K562 (cell line): ENCODE data around the gene PTGER2. TPM values are rescaled to one million over a fixed set of nuclear protein-coding genes. Genes with fewer than 3 reads are reported as not detected.

ENCODE experiments used
- ATAC-seq: fragments of 200-7000 bp; cut with Tn5 transposase; 3 replicates; pipeline ENCODE4 v1.9.1; 2020; ENCODE audit warnings: moderate library complexity
- BruUV-seq: library from RNA; stranded (reverse); fragments of 400-500 nt; replicated peaks from 2 replicates; lab custom pipeline; 2021; lab: Mats Ljungman, UMichigan
- CTCF ChIA-PET: fragments of 300-600 bp; formaldehyde crosslinking; extraction: SDS; loops from one replicate; lab custom pipeline; 2021; ENCODE audit warnings: low intra/inter-chr PET ratio; lab: Yijun Ruan, JAX
- POLR2A ChIA-PET: fragments of 300-600, 350-650 bp; sonication (Branson Sonifier 250); formaldehyde crosslinking; extraction: SDS; loops from one replicate; lab custom pipeline; 2021; ENCODE audit warnings: antibody characterized with exemption, inconsistent platforms; lab: Yijun Ruan, JAX
- DNase-seq, 4 experiments: peaks; one replicate each; pipeline versions ENCODE4 v3.0.0 to v3.0.0-alpha.2; 2011 to 2018; ENCODE audit warnings: low spot score in 3 of 4, mixed read lengths in 3 of 4; ENCODE audit errors: extremely low read depth in 1 of 4
- FAIRE-seq: peaks from 2 replicates; lab custom pipeline; 2011; peaks lifted over from hg19 to GRCh38; lab: Jason Lieb, UNC
- H2AFZ ChIP-seq: 2 replicates; pipeline ENCODE4 v1.6.0; 2011; ENCODE audit warnings: low read depth, low read length, control low read depth, inconsistent platforms
- H3K27ac ChIP-seq: fragments of 200-600 bp; 3 replicates; pipeline ENCODE4 v1.8.0; 2011; ENCODE audit warnings: low read depth, mild to moderate bottlenecking, control low read depth, inconsistent platforms, low read length, moderate library complexity, mixed read lengths; ENCODE audit errors: extremely low read depth
- H3K27me3 ChIP-seq, 2 experiments: fragments of 300-600 bp in 1 of 2; 2 replicates in 1 of 2; 3 replicates in 1 of 2; pipeline versions ENCODE4 v1.6.0 to v1.8.0; 2011; ENCODE audit warnings: inconsistent platforms in 2 of 2, low read length in 2 of 2, mild to moderate bottlenecking in 1 of 2, mixed read lengths in 1 of 2, moderate library complexity in 1 of 2; ENCODE audit not compliant: control insufficient read depth in 2 of 2, insufficient read depth in 2 of 2
- H3K36me3 ChIP-seq: fragments of 300-600 bp; 3 replicates; pipeline ENCODE4 v1.8.0; 2011; ENCODE audit warnings: mild to moderate bottlenecking, low read length, inconsistent platforms; ENCODE audit not compliant: control insufficient read depth, insufficient read depth
- H3K4me1 ChIP-seq, 2 experiments: fragments of 200-600 bp in 1 of 2; replicated peaks in 1 of 2; 2 replicates in 1 of 2; 3 replicates in 1 of 2; pipeline versions ENCODE4 v1.5.1 to v1.8.0; 2011; ENCODE audit warnings: inconsistent platforms in 2 of 2, low read length in 2 of 2, mild to moderate bottlenecking in 1 of 2, mixed read lengths in 1 of 2, moderate library complexity in 1 of 2; ENCODE audit not compliant: control insufficient read depth in 2 of 2, insufficient read depth in 2 of 2
- H3K4me2 ChIP-seq: 2 replicates; pipeline ENCODE4 v1.6.1; 2011; ENCODE audit warnings: low read length, control low read depth, inconsistent platforms, mixed read lengths; ENCODE audit not compliant: insufficient read depth
- H3K4me3 ChIP-seq: fragments of 200-600 bp; sonication (generic), shearing (Covaris generic); 2 replicates; pipeline ENCODE4 v1.5.1; 2016; ENCODE audit warnings: control low read depth, inconsistent platforms
- H3K79me2 ChIP-seq: fragments of 200-600 bp; 3 replicates; pipeline ENCODE4 v1.8.0; 2011; ENCODE audit warnings: low read length, inconsistent platforms; ENCODE audit not compliant: control insufficient read depth, insufficient read depth
- H3K9ac ChIP-seq, 2 experiments: 2 replicates each; pipeline versions ENCODE4 v1.6.0 to v1.6.1; 2011; ENCODE audit warnings: low read depth in 2 of 2, low read length in 2 of 2, control low read depth in 1 of 2, inconsistent platforms in 1 of 2, mild to moderate bottlenecking in 1 of 2, mixed read lengths in 1 of 2; ENCODE audit not compliant: insufficient read depth in 1 of 2
- H3K9me1 ChIP-seq: one replicate; pipeline ENCODE4 v1.6.0; 2011; ENCODE audit warnings: inconsistent platforms, mild to moderate bottlenecking, low read length, moderate library complexity; ENCODE audit not compliant: control insufficient read depth, insufficient read depth
- H3K9me3 ChIP-seq: replicated peaks from 2 replicates; pipeline ENCODE4 v1.5.1; 2011; ENCODE audit warnings: low read depth, low read length, inconsistent platforms; ENCODE audit not compliant: control insufficient read depth, insufficient read depth
- H4K20me1 ChIP-seq: replicated peaks from 2 replicates; pipeline ENCODE4 v1.6.1; 2011; ENCODE audit warnings: low read length, inconsistent platforms, mixed read lengths; ENCODE audit not compliant: control insufficient read depth, insufficient read depth
- AFF4 ChIP-seq: sonication (generic); formaldehyde crosslinking; IDR thresholded peaks from 2 replicates; pipeline ENCODE4 v1.8.0; 2023; ENCODE audit warnings: mild to moderate bottlenecking, missing genetic modification reagents
- BRCA1 ChIP-seq, 2 experiments: fragments of 450-650 bp in 1 of 2; sonication (generic) in 1 of 2; formaldehyde crosslinking in 1 of 2; IDR thresholded peaks; 2 replicates each; pipeline versions ENCODE4 v1.5.0 to v1.6.1; 2017 to 2020; ENCODE audit warnings: mild to moderate bottlenecking in 1 of 2, missing genetic modification reagents in 1 of 2
- ETV1 ChIP-seq: fragments of 450-650 bp; conservative IDR thresholded peaks from 2 replicates; pipeline ENCODE4 v1.6.1; 2016; ENCODE audit warnings: missing genetic modification characterization, control low read depth, low read depth, missing compliant biosample characterization
- HNRNPH1 ChIP-seq: fragments of 200-400 bp; formaldehyde crosslinking; optimal IDR thresholded peaks from 2 replicates; pipeline ENCODE3; 2017; ENCODE audit warnings: low read depth, mild to moderate bottlenecking, low read length, moderate library complexity
- KLF1 ChIP-seq: fragments of 450-650 bp; IDR thresholded peaks from 2 replicates; pipeline ENCODE4 v1.6.1; 2016; ENCODE audit warnings: missing genetic modification characterization, missing compliant biosample characterization
- MYC ChIP-seq, 2 experiments: fragments of 250-450 bp in 1 of 2; sonication (Bioruptor Pico) in 1 of 2; IDR thresholded peaks; 2 replicates each; pipeline versions ENCODE4 v1.5.1 to v1.6.1; 2012 to 2021; ENCODE audit warnings: low read depth in 2 of 2, borderline replicate concordance in 1 of 2, improper control_type of control experiment in 1 of 2, low read length in 1 of 2, mild to moderate bottlenecking in 1 of 2, moderate library complexity in 1 of 2
- PRMT5 ChIP-seq: sonication (generic); formaldehyde crosslinking; IDR thresholded peaks from 2 replicates; pipeline ENCODE4 v1.5.0; 2020; ENCODE audit warnings: missing genetic modification reagents
- VEZF1 ChIP-seq: fragments of 200-800 bp; sonication (Bioruptor generic); IDR thresholded peaks from 2 replicates; pipeline ENCODE4 v1.6.1; 2017; ENCODE audit warnings: missing genetic modification characterization, missing compliant biosample characterization
- ZNF184 ChIP-seq: sonication (generic); formaldehyde crosslinking; IDR thresholded peaks from 2 replicates; pipeline ENCODE4 v1.5.0; 2020; ENCODE audit warnings: missing genetic modification reagents
- ZSCAN32 ChIP-seq: fragments of 450-650 bp; formaldehyde crosslinking; IDR thresholded peaks from 2 replicates; pipeline ENCODE4 v1.4.0; 2020; ENCODE audit warnings: mild to moderate bottlenecking, moderate library complexity
- WGBS: fragments of 100-300 bp; shearing (Covaris generic); methylation state at CpG from one replicate; pipeline ENCODE4 v1.1.6; 2016; ENCODE audit warnings: low coverage, mixed read lengths; ENCODE audit not compliant: insufficient coverage; ENCODE audit errors: missing lambda C conversion rate; 5-methylcytosine and 5-hydroxymethylcytosine counted together
- in situ Hi-C: fragments of 300-500 bp; cut with MboI; formaldehyde crosslinking; loops from 4 replicates; pipeline ENCODE4 v1.15.0; 2018; ENCODE audit warnings: inconsistent platforms, mixed read lengths
- intact Hi-C: fragments of 100-400 bp; cut with micrococcal nuclease; formaldehyde crosslinking; loops from 2 replicates; pipeline ENCODE4 v1.14.2; 2022
- polyA plus RNA-seq, 8 experiments: library from polyadenylated mRNA; depleted of rRNA in 4 of 8; stranded (reverse) in 5 of 8; unstranded in 3 of 8; fragments of >200 nt; fragmentation: Nextera tagmentation in 2 of 8; fragmentation: Illumina TruSeq in 1 of 8; extraction: Ambion mirVana in 2 of 8; extraction: Trizol in 1 of 8; gene quantifications; 2 replicates each; pipeline versions ENCODE4 v1.2.1 to v1.2.3, GENCODE V29; 2011 to 2014; ENCODE audit warnings: inconsistent platforms in 1 of 8, missing spikeins in 1 of 8
- total RNA-seq, 7 experiments: library from RNA; depleted of rRNA in 6 of 7; stranded (reverse); fragments of >200 nt in 6 of 7; fragmentation: Illumina TruSeq in 2 of 7; extraction: Trizol in 2 of 7; gene quantifications; 2 replicates each; pipeline versions ENCODE4 v1.2.1 to v1.2.3, GENCODE V29; 2011 to 2021; ENCODE audit warnings: low replicate concordance in 1 of 7

PTGER2 gene
- total and polyA plus RNA-seq, 9 of the 15 experiments (the other 6 are each of a cell fraction or from before 2014, with no cell fraction given) = not detected

DNA sequence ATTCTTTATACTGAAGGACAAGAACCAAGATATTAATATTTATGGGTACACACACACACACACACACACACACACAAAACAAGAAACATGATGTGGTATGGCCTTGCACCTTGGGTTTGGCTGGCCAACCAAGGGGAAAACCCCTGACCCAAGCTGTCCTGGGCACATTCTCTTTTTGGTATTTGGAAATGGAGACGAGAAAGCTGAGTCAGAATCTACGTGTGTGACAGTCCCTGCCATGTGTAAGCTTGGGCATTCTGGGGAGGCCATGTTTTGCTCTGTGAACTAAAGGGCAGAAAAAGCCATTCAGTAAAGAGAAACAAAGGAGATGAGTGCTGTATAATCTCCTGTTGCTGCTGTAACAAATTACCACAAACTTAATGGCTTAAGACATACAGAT is 35.6 kb downstream of the PTGER2 start:
- TF ChIP-seq KLF1 (tag) (no peak), MYC (IDR thresholded peaks at IDR 0.05; ENCODE audit: low read depth, low read length) (no peak), MYC (CRISPR knock-in tag; IDR thresholded peaks at IDR 0.05; ENCODE audit: borderline replicate concordance, low read depth) (no peak), ZNF184 (CRISPR knock-in tag) (no peak), ETV1 (no peak), VEZF1 (CRISPR knock-in tag) (no peak), AFF4 (CRISPR knock-in tag) (no peak), HNRNPH1 (no peak), PRMT5 (no peak), BRCA1 (IDR thresholded peaks at IDR 0.05) (no peak), BRCA1 (CRISPR knock-in tag; IDR thresholded peaks at IDR 0.05) (no peak), ZSCAN32 (CRISPR knock-in tag) (no peak)
- in situ Hi-C loops (no loop called here), intact Hi-C loops (no loop called here)
- ATAC-seq (no peak), DNase-seq (no peak), FAIRE-seq (no peak)
- H3K79me2 ChIP-seq = no peaks in the 10 kb centered on the region
- no peak overlapping the region for H3K27ac ChIP-seq
- H3K9me3 ChIP-seq = no peaks in the 10 kb centered on the region
- no peak overlapping the region for H3K4me2 ChIP-seq
- H3K4me1 ChIP-seq = no peaks in the 10 kb centered on the region
- WGBS = 10% methylated on average over 2 of the region's 2 CpGs
- H3K4me3 ChIP-seq = no peak overlapping the region
- H2AFZ ChIP-seq = no peak overlapping the region
- no peaks in the 10 kb centered on the region for H4K20me1 ChIP-seq
- no peaks in the 10 kb centered on the region for H3K9me1 ChIP-seq
- no peaks in the 10 kb centered on the region for H3K36me3 ChIP-seq
- ChIA-PET POLR2A (no interaction called here), CTCF (no interaction called here)
- H3K27me3 ChIP-seq = no peaks in the 10 kb centered on the region
- no TSS peak for BruUV-seq
- no peak overlapping the region for H3K9ac ChIP-seq
